Measurements from ENCODE around the gene AK3. TPM values are rescaled to one million over a fixed set of nuclear protein-coding genes. Genes with fewer than 3 reads are reported as not detected.
"Not testable (repeated sequence)": the region's sequence is repeated elsewhere in the genome, so short reads cannot be mapped to it uniquely, and the experiment has no call there.

Gene AK3
- total RNA-seq, 2 experiments from 2014 or later: 34.0 to 34.6 TPM

GRCh38 chr9:4668604-4669003 lies 72.4 kb downstream of the AK3 start:
- H3K27me3 Mint-ChIP-seq: peaks cover 3% of the 10 kb centered on the region
- no peak for DNase-seq
- CTCF ChIA-PET: no interaction called here
- H3K4me3 Mint-ChIP-seq: no peak overlapping the region
- H3K9me3 Mint-ChIP-seq: no peaks in the 10 kb centered on the region
- H3K4me1 Mint-ChIP-seq: peaks cover 60% of the 10 kb centered on the region
- peaks cover 6% of the 10 kb centered on the region for H3K36me3 Mint-ChIP-seq (ENCODE audit: low read depth)
- POLR2A ChIA-PET: interaction anchor here (1.5 kb wide), 1 partner anchor 11 kb away, joined by 7 read pairs; the partner anchor contains the start of gene CDC37L1
- no peak overlapping the region for H3K27ac Mint-ChIP-seq

GRCh38 chr9:4667681-4668080 lies 73.3 kb downstream of the AK3 start:
- H3K4me3 Mint-ChIP-seq: no peak overlapping the region
- H3K9me3 Mint-ChIP-seq: no peaks in the 10 kb centered on the region
- peaks cover 6% of the 10 kb centered on the region for H3K36me3 Mint-ChIP-seq (ENCODE audit: low read depth)
- no peak overlapping the region for H3K27ac Mint-ChIP-seq
- peaks cover 3% of the 10 kb centered on the region for H3K27me3 Mint-ChIP-seq
- ChIA-PET POLR2A (interaction anchor here (1.5 kb wide), 1 partner anchor 12 kb away, joined by 7 read pairs; the partner anchor contains the start of gene CDC37L1), CTCF (no interaction called here)
- H3K4me1 Mint-ChIP-seq: peaks cover 69% of the 10 kb centered on the region
- no peak for DNase-seq

GRCh38 chr9:4666042-4666699 lies 74.8 kb downstream of the AK3 start, which contains the start of gene SPATA6L:
Gene SPATA6L (minus strand): TSS chr9:4666480. CDS start chr9:4666250, 230 bp downstream.
- Mint-ChIP-seq H3K9me3 (no peaks in the 10 kb centered on the region), H3K27me3 (peaks cover 3% of the 10 kb centered on the region), H3K36me3 (ENCODE audit: low read depth) (peaks cover 6% of the 10 kb centered on the region), H3K4me3 (peak within 1 kb of the TSS; percentile 71), H3K27ac (no peak within 1 kb of the TSS), H3K4me1 (peaks cover 79% of the 10 kb centered on the region)
- DNase-seq: peak; percentile 38
- ChIA-PET POLR2A (interaction anchor here (1.2 to 5.8 kb wide), 5 partner anchors 10 to 74 kb away, joined by 3 to 34 read pairs (median 6); partner anchors contain the start of genes AK3 and CDC37L1), CTCF (interaction anchor here (0.5 to 1.8 kb wide), 7 partner anchors 9 to 683 kb away, joined by 3 to 9 read pairs (median 3); no protein-coding TSS in a partner anchor)

GRCh38 chr9:4665357-4665756 lies 75.6 kb downstream of the AK3 start:
- H3K4me1 Mint-ChIP-seq: peaks cover 72% of the 10 kb centered on the region
- H3K36me3 Mint-ChIP-seq (ENCODE audit: low read depth): peaks cover 6% of the 10 kb centered on the region
- no peak for DNase-seq
- peaks cover 3% of the 10 kb centered on the region for H3K27me3 Mint-ChIP-seq
- H3K27ac Mint-ChIP-seq: no peak overlapping the region
- POLR2A ChIA-PET: interaction anchor here (1.2 to 5.8 kb wide), 5 partner anchors 9 to 75 kb away, joined by 3 to 34 read pairs (median 6); partner anchors contain the start of genes AK3 and CDC37L1
- CTCF ChIA-PET: interaction anchor here (1.6 to 1.8 kb wide), 4 partner anchors 10 to 74 kb away, joined by 3 to 9 read pairs (median 6); no protein-coding TSS in a partner anchor
- H3K4me3 Mint-ChIP-seq: no peak overlapping the region
- H3K9me3 Mint-ChIP-seq: no peaks in the 10 kb centered on the region

- POLR2A ChIA-PET: interaction anchor here (1.1 to 5.8 kb wide), 6 partner anchors 11 to 1137 kb away, joined by 3 to 34 read pairs (median 4); partner anchors contain the start of genes AK3, CDC37L1 and PLGRKT
- H3K4me1 Mint-ChIP-seq: peaks cover 66% of the 10 kb centered on the region
These were observed 77.0 kb downstream of the AK3 start for GRCh38 chr9:4663956-4664355.

GRCh38 chr9:4662989-4663792 lies 77.8 kb downstream of the AK3 start:
- Mint-ChIP-seq H3K4me3 (peak overlapping the region; percentile 98), H3K9me3 (no peaks in the 10 kb centered on the region), H3K4me1 (peaks cover 62% of the 10 kb centered on the region), H3K36me3 (ENCODE audit: low read depth) (peaks cover 6% of the 10 kb centered on the region), H3K27me3 (peaks cover 7% of the 10 kb centered on the region), H3K27ac (peak overlapping the region; percentile 25)
- ChIA-PET CTCF (interaction anchor here (0.6 to 2.4 kb wide), 6 partner anchors 9 to 77 kb away, joined by 3 to 8 read pairs (median 4); no protein-coding TSS in a partner anchor), POLR2A (interaction anchor here (1.3 to 5.8 kb wide), 7 partner anchors 11 to 1136 kb away, joined by 4 to 34 read pairs (median 5); partner anchors contain the start of genes AK3 and CDC37L1)
- DNase-seq: no peak

More at GRCh38 chr9:4663956-4664355, 77.0 kb downstream of the AK3 start:
- H3K4me3 Mint-ChIP-seq: no peak overlapping the region
- peaks cover 6% of the 10 kb centered on the region for H3K36me3 Mint-ChIP-seq (ENCODE audit: low read depth)
- no peak for DNase-seq
- H3K9me3 Mint-ChIP-seq: no peaks in the 10 kb centered on the region
- peaks cover 7% of the 10 kb centered on the region for H3K27me3 Mint-ChIP-seq
- H3K27ac Mint-ChIP-seq: no peak overlapping the region
- CTCF ChIA-PET: interaction anchor here (1.5 kb wide), 1 partner anchor 59 kb away, joined by 3 read pairs; no protein-coding TSS in a partner anchor

GRCh38 chr9:4662108-4662988 lies 78.7 kb downstream of the AK3 start, which contains the start of gene PLPP6:
Gene PLPP6 (plus strand): TSS chr9:4662294. CDS start chr9:4662376, 82 bp downstream.
- H3K4me3 Mint-ChIP-seq: peak within 1 kb of the TSS; percentile 98
- CTCF ChIA-PET: interaction anchor here (0.6 to 2.4 kb wide), 7 partner anchors 9 to 78 kb away, joined by 3 to 8 read pairs (median 4); no protein-coding TSS in a partner anchor
- H3K4me1 Mint-ChIP-seq: peaks cover 57% of the 10 kb centered on the region
- peaks cover 6% of the 10 kb centered on the region for H3K27me3 Mint-ChIP-seq
- H3K9me3 Mint-ChIP-seq: no peaks in the 10 kb centered on the region
- POLR2A ChIA-PET: interaction anchor here (1.1 to 5.8 kb wide), 4 partner anchors 15 to 78 kb away, joined by 3 to 34 read pairs (median 8); partner anchors contain the start of genes AK3 and CDC37L1
- H3K36me3 Mint-ChIP-seq (ENCODE audit: low read depth): peaks cover 6% of the 10 kb centered on the region
- peak within 1 kb of the TSS; percentile 80 for H3K27ac Mint-ChIP-seq
- peak; percentile 78 for DNase-seq

- CTCF ChIA-PET: interaction anchor here (1.1 to 2.4 kb wide), 3 partner anchors 10 to 79 kb away, joined by 3 to 8 read pairs (median 6); no protein-coding TSS in a partner anchor
- H3K27ac Mint-ChIP-seq: peak overlapping the region; percentile 80
These were observed 79.4 kb downstream of the AK3 start for GRCh38 chr9:4661611-4662010.

GRCh38 chr9:4661165-4661564 lies 79.8 kb downstream of the AK3 start:
- Mint-ChIP-seq H3K27ac (no peak overlapping the region), H3K9me3 (no peaks in the 10 kb centered on the region), H3K4me1 (peaks cover 47% of the 10 kb centered on the region), H3K27me3 (peaks cover 4% of the 10 kb centered on the region), H3K4me3 (peak overlapping the region; percentile 98), H3K36me3 (ENCODE audit: low read depth) (peaks cover 6% of the 10 kb centered on the region)
- CTCF ChIA-PET: interaction anchor here (1.1 to 2.4 kb wide), 2 partner anchors 41 to 79 kb away, joined by 3 to 8 read pairs; no protein-coding TSS in a partner anchor
- POLR2A ChIA-PET: interaction anchor here (1.1 to 5.8 kb wide), 3 partner anchors 18 to 80 kb away, joined by 3 to 34 read pairs (median 10); partner anchors contain the start of genes AK3 and CDC37L1
- no peak for DNase-seq

More at GRCh38 chr9:4661611-4662010, 79.4 kb downstream of the AK3 start:
- H3K27me3 Mint-ChIP-seq: peaks cover 4% of the 10 kb centered on the region
- peak overlapping the region; percentile 98 for H3K4me3 Mint-ChIP-seq
- no peak for DNase-seq
- peaks cover 6% of the 10 kb centered on the region for H3K36me3 Mint-ChIP-seq (ENCODE audit: low read depth)
- POLR2A ChIA-PET: interaction anchor here (1.1 to 5.8 kb wide), 4 partner anchors 16 to 79 kb away, joined by 3 to 34 read pairs (median 8); partner anchors contain the start of genes AK3 and CDC37L1
- H3K9me3 Mint-ChIP-seq: no peaks in the 10 kb centered on the region
- H3K4me1 Mint-ChIP-seq: peaks cover 51% of the 10 kb centered on the region

- POLR2A ChIA-PET; H3K4me3 Mint-ChIP-seq; DNase-seq; H3K27ac Mint-ChIP-seq; H3K9me3 Mint-ChIP-seq; H3K27me3 Mint-ChIP-seq; H3K36me3 Mint-ChIP-seq (ENCODE audit: low read depth): not testable (repeated sequence)
- CTCF ChIA-PET: interaction anchor here (1.1 kb wide), 1 partner anchor 40 kb away, joined by 3 read pairs; no protein-coding TSS in a partner anchor
- H3K4me1 Mint-ChIP-seq: peaks cover 42% of the 10 kb centered on the region
These were observed 80.3 kb downstream of the AK3 start for GRCh38 chr9:4660665-4661064.
